HG03175 (cell line): ENCODE results near the gene CACYBP.

Experiments used
- ATAC-seq: cut with Tn5 transposase; IDR thresholded peaks from one replicate; pipeline ENCODE4 v1.9.1; 2021; ENCODE audit warnings: mild to moderate bottlenecking, moderate library complexity; ENCODE audit not compliant: unreplicated experiment

Gene CACYBP, protein sequence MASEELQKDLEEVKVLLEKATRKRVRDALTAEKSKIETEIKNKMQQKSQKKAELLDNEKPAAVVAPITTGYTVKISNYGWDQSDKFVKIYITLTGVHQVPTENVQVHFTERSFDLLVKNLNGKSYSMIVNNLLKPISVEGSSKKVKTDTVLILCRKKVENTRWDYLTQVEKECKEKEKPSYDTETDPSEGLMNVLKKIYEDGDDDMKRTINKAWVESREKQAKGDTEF

DNA sequence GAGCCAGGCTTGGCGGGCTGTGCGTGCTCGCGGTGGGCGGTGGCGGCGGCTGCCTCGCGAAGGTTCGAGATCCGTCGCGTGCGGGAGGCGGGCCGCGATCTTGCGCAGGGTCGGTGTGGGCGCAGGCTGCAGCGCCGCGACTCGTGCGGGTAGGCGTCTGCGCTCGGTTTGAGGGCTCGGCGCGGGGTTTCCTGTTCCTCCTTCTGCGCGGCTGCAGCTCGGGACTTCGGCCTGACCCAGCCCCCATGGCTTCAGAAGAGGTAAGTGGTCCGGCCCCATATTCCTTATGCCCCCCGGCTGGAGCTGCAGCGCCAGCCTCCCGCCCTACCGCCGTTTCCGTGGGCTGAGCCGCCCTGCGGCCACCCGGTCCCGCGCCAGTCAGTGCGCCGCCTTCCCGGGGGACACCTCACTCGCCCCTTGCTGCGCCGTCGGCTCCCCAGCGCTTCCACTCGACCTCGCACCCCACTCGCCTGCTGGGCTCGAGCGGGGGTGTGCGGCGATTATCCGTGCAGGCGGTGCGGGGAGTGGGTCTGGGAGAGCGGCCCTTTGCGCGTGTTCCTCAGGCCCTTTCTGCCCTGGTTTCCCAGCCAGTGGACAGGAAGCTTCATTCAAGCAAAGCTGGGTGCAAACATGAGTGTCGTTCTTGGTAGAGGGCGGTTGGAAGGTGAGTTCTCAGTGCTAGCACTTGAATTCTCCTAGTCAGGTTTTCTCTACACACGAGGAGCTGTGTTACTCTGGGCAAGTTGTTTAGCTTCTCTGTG, at the start of gene CACYBP:
Gene CACYBP, plus strand, starts transcription at position 12 of the 761 bp plus-strand sequence. Its CDS starts 234 bp downstream, at position 246.
- peak; percentile 7 for ATAC-seq

DNA sequence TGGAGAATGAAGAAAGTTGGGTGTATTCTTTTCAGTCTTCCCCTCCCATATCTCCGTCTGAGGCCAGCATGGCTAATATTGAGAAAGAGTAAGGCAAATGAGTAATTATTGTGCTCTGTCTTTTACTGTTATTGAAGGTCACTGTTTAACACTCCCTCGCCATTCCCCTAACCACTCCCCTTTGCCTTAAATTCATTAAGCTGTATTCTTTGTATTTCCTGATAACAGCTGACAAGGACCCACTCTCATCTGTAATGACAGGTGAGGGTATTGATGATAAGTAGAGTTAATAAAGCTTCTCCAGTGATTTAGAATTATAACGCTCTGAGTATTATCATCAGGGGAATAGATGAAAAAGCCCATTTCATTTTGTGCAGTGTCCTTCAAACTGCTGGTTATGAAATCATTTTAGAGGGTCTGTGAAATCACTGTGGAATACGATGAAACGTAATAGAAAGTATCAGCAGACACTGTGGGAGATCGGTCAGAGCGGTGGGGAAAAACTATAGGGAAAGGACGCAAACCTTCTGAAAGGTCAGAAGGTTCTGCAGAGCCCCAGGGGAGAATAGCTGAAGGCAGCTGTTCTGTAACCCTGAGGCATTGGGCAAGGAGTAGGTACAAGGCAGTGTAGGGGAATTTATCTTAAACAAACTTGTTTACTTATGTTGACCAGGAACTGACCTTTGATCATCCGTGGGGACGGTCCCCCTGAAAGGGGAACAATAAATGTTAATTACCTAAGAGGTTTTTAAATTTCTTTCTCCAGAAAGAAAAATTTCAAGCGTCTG, 46.3 kb upstream of the CACYBP start:
- ATAC-seq = peak; percentile 68

DNA sequence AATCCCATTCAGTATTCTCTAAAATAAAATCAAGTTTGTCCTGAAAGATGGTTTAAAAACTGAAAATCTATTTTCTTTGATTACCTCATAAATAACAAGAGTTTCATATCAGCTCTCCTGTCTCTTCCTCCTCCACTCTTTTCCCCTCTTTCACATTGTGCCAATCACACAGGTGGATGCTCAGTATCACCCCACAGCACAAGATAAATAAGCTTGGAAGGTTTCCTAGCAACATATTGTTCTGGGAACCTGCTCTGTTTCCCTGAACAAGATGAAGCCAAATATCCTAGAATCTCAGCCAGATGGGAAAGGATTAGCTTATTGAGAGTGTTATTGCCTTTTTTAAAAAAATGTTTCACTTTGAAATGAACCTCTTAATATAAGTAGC, 45.7 kb upstream of the CACYBP start:
- ATAC-seq = no peak

DNA sequence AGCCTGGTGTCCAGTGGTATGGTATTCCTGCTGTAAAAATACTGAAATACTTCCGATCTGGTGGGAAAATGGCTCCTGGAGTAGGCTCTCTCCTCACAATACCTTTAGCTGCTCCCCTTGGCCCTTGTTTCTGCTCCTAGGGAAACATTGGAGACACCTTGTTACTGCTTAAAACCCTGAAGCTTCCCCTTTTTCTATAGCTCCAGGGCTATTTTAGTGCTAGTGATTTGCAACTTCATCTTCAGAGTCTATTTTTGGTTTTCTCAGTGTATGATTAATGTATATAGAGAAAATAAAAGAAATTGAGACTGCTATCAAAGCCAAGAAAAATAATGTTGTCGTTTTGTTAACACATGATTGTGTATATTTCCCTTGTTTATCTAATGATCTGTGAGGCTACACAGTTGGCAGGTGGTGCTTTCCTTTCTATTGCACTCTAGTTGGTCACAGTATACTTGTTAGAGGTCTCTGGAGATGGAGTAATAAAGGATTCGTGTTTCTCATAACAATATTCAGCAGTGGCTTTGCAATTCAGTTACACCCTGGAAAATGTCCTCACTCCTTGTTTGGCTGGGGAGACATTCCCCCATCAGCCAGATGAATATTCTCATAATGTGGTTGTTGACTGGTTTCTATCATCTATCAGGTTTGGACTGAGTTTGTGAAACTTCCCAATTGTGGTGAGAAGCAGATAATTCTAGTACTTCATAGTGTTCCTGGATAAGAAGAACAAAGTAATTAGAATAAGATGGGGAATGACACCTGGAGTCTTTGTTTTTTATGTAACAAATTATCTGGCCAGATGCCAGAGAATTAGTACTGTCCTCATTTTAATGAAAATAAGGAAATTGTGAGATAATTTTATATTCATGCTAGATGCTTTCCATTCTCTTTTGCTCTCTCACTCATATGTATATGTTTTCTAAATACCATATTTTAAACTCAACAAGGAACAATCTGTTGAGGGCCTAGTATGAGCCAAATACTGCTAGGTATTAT, 44.8 kb upstream of the CACYBP start:
- ATAC-seq = no peak

DNA sequence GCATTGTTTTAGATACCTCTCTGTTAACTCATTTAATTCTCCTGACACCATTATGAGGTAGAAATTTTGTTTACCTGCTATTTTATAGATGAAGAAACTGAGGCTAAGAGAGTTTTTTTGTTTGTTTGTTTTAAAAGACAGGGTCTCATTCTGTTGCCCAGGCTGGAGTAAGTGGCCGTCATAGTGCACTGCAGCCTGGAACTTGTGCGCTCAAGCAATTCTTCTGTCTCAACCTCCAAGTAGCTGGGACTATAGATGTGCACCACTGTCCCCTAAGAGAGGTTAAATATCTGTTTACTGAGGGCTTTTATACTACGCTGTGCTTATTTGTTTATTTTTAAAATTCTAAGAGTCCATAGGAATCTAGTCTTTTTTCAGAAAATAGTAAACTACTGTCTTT, 43.7 kb upstream of the CACYBP start:
- ATAC-seq = no peak

DNA sequence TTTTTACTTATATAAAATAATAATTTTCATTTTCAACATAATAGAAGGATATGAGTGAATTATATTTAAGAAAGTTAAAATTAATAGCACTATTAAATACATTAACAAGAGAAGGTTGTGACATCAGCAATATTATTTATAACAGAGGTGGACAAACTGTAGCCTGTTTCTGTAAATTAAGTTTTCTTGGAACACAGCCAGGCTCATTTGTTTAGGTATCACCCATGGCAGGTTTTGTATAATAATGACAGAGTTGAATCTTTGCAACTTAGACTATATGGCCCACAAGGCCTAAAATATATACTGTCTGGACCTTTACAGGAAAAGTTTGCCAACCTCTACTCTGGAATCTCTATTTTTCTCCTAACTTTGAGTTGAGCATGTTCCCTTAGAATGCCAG, 42.8 kb upstream of the CACYBP start:
- no peak for ATAC-seq

DNA sequence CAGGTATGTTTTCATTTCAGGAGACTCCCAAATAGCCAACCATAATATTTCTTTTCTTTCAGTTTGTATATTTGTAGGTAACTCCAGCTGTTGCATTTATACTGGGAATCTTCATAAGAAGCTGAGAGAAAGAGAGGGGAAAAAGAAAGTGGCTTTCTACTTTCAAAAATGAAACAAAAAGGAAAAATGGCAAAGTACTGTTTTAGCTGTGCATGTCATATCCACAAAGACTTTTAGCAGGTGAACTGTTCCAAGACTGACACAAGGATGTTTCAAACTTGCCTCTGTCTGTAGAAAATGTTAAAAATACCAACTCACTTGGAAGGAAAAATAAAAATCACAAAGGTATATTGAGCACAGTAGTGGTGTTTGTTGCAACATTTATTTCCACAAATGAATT, 41.9 kb upstream of the CACYBP start:
- no peak for ATAC-seq

DNA sequence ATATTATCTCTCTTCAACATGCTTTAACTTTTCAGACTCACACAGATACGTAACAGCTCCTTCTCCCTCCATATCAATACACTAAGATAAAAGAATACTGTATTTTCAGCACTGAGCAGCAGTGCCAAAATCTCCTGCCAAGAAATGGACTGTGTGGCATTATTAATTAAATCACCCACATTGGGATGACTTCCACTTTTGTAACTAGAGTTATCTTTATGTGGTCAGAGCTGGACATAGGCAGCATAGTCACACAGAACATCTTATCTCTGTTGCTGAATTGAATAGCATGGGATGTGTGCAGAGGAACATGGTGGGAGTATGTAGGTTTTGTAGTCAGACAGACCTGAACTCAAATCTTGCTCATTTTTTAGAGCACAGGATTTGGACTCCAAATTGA, 41.4 kb upstream of the CACYBP start:
- no peak for ATAC-seq

DNA sequence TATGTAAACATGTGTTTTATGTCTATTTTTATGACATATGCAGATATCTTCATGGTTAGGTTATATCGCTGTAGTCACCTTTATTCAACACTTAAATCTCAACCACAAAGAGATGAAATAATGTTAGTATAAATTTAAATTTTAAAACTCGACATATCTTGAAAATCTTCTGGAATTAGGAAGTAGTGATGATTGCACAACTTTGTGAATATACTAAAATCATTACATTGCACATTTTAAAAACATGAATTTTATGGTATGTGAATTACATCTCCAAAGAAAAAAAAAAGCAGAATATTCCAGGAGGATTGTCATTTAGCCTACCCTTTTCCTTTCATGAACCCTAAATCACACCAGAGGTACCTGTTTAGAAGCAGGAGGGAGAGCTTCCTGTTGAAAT, 39.4 kb upstream of the CACYBP start:
- ATAC-seq = no peak

DNA sequence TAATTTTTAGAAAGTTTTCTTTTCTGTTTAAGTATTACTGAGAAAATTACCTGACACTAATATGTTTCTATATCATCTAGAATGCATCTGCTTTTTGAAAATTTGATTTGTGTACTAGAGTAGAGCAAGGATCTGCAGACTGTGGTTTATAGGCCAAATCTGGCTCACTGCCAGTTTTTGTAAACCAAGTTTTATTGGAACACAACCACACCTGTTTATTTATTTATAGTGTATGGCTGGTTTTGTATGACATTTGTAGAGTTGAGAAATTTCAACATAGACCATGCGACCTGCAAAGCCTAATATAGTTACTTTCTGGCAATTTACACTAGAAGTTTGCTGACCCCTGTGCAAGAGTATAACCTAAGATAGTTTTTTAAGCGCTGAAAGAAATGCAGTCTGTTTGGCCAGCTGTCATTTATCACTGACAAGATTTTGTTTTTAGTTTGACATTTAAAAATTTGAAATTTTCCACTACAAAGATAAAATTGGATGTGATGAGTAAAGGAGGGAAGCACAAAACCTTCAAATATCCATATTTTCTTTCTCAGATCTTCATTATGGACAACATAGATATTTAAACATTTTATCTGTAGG, 36.1 kb upstream of the CACYBP start:
- no peak for ATAC-seq

DNA sequence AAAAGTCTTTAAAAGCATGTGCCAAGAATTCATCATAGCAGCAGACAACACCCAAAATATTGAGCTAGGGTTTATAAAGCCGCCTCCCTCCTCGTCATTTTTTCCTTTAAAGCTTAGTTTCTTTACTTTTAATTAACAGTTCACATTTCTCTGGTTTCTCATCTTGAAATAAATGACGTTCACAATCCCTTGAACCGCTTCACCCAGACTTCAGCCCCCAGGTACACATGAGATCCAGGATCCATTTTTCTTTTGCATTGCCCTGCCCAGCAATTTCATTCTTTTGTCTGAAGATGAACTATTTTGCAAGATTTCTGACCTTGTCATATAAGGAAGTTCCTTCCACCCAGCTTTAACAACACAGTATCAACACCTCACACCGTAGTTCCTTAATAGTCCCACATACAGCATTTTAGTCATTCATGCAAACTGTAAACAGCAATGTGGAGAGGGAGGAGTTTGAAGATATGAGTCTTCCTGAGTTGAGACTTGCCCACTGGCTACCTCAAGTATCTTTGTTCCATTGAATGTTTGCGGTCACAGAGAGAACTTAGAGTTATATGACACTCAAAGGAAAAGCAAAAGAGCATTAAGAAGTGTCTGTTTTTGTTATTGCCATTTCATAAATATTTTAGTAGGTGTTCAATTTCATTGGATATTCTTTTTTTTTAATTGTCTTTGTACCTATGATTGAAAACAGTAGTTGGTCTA, 35.3 kb upstream of the CACYBP start:
- ATAC-seq = no peak

DNA sequence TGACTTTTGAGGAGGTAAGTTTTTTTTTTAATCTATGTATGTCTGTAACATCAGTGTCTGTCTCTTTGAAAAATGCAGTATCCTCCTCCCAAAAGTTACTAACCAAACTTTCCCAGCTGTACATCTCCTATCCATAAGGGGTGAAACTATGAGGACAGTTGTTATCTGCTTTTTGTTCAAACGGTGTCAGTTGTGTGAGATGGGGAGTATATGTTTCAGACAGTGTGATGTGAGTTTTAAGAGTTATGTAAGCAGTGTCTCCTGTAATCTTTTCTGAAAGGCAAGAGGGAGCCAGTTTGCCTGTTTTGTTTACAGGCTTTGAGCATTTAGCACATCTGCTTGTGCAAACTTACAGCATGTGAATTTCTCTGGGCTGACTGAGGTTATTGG, 34.8 kb upstream of the CACYBP start:
- no peak for ATAC-seq

DNA sequence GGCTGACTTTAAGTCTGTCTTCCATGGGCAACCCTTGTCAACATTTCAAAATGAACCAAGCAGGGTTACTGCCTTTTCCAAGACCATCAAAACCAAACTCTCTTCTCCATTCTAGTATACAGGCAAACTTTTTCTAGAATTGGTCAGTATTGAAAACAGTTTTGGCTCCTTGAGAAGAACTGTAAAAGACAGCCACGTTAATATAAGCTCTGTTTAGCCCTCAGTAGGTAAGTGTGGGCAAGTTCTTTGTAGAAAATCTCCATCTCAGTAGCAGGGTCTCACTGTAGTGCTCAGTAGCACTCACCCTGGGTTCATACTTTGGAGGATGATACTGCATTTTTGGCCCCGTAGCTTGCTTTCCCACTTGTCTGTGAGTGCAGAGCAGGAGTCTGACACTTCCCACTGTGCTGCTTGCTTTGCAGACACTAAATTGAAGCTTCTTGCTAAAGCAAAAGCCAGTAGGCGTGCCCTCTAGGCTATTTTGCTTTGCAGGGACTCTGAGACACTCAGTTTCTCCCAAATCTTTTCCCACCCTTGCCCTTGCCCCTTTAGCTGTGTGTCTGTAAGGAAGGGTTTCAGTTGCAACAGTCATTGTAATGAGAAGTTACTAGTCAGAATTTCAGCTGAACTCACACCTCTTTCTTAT, 34.3 kb upstream of the CACYBP start:
- no peak for ATAC-seq

DNA sequence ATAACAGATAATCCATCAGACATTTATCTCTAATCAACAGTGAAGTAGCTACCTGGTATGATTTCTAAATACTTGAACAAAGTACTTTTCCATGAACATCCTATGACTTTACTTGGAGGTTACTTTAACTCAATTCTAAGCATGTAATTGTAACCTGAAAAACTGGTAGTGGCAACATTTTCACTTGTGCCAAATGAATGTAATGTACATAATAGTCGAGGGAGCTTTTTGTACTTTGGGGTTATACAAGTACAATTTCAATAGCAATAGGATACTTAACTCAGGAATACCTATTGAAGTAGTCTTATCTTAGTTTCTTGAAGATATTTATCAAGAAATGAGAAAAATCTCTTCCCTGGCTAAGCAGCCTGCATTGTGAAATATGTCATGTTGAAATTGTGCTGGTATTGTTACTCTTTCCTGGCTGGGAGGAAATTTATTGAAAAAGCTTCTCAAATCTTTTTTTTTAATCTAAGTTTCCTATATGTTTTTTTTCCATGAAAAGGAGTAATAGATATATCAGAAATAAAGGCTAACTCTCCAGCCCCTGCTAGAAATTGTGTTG, 33.7 kb upstream of the CACYBP start:
- ATAC-seq = no peak

DNA sequence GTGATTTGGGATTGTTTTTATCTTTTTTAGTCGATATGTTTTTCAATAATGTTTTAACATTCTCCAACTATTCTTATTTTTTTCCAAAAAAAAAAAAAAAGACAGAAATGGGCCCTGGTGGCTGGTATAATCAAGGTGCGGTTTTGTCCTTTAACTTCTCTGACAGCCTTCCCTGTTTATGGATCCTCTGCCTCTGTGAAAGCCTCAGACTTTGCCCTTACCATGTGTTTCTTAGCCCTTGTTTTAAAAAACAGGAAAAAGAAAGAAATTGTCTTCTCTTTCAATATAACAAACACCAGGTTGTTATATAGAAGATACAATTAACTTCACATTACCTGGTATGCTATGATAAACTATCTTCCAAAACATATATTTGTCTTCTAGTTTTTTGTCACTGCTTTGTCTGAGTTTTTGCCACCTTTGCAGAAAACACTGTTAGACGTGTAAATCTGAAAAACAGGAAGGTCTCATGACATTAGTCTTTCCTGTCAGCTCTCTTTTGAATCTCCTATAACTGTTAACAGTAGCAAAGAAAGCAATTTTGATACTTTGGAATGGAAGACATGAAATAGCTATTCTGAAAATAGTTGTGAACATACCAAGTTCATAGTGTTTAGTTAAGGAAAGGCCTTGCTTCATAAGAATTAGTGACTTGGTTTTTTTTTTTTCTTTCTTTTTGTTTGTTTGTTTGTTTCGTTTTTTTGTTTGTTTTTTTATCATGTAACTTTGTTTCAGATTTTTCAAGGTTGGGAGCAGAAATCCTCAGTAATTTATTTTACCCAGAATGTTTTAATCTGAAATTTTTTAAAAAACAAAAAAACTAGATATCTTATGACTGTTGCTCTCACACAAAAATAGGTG, 31.7 kb upstream of the CACYBP start:
- no peak for ATAC-seq

DNA sequence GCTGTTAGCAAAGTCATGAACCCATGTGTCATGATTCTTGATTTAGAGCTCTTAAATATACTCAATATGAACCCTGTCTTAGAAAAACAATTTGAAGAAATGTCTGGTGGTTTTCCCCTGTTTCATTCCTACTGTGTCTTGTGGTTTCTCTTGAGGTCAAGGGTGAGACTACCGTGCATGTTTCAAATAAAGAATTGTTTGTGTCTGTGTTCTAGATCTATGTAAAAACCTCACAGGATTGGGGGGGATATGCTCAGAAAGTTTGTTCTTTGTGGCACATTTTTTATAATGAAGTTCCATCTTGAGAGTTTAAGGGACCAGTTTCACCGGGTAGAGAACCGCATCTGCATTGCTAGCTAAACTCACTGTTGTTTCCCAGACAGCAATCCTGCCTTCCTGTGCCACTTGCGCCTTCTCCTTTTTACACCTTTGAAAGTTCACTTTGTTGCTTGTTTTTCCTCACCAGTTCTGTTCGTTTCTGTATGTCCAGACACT, 30.9 kb upstream of the CACYBP start:
- ATAC-seq = peak; percentile 64

DNA sequence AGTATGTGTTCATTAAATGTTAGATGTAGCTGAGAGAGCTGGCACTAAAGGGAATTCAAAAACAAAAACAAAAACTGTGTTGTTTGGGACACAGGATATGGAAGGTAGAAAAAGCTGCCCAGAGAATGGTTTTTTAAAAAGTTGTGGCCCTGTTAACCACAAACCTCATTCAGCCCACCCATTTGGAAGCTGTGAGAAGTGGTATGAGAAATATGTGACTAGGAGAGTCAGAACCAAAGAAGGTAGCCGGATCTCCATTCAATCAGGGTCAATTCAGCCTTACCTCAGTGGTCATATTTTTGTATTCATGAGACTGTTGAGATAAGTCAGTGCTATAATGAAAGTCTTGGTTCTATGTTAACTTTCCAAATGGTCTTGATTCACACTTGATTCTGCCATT, 29.8 kb upstream of the CACYBP start:
- ATAC-seq = peak; percentile 46

DNA sequence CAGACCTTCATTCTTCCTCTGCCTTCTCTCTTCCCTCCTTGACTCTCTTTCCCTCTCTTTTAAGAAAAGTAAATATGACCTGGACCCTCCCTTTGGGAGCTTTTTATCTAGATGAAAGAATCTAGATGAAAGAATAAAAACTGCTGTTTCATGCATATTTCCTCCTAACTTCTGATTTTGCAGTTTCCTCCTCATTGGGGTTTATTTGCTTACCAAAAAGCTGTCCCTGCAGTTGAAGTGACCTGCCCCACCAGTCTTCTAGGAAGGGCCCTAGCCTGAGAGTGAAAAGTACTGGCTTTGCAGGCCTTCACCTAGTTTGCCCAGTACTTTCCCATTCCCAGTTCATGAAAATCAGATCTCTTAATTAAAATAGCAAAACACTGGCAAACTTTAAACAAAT, 28.3 kb upstream of the CACYBP start:
- ATAC-seq = no peak
